ENCODE measurements around the gene ABCD2. TPM values are rescaled to one million over a fixed set of nuclear protein-coding genes. Genes with fewer than 3 reads are reported as not detected.
"Not testable (repeated sequence)": the region's sequence is repeated elsewhere in the genome, so short reads cannot be mapped to it uniquely, and the experiment has no call there.

ABCD2 gene
- total and polyA plus RNA-seq, 9 of the 15 experiments (the other 6 are each of a cell fraction or from before 2014, with no cell fraction given), result 0.01 to 0.08 (median 0.04) TPM; not detected in 3

DNA sequence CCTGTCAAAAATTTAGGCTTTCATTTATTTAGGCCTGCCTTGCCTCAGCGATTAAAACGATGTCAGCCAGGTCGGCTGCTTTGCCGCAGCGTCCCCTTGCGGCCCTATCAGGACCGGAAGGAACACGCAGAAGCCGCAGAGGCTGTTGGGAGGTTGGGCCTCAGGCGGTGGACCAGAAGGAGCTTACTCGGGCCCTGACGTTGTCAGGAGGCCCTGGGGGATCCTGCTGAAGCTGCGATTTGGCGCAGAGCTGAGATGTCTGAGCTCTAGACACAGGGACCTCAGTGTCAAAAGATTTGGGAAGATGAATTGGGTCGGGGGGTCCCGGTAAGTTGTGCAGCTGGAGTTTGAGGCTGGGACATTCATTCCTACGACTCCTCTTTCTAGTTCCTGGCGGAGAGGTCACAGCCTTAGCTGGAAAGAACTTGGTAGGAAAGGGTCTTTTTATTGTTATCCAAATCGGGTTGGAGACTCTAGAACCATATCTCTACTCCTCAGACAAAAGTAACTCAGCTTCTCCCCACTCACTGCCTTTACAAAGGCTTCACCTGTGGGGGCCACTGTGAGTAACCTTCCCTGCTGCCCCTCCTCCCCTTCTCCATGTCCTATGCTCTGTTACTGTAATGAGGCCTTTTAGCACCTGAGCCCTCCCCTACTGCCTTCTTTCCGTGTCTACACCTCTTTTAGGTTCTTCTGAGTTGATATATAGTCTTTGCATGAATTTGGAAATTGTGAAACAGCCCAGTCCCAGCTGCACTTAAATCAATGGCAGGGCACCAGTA is 6.6 kb upstream of the ABCD2 start (continued):
- TF ChIP-seq ZNF354B (CRISPR knock-in tag; IDR thresholded peaks at IDR 0.05) (no peak), ELF1 (tag; IDR thresholded peaks at IDR 0.05) (peak; percentile 74; the same call in 1 of the 2 replicates), TOE1 (IDR thresholded peaks at IDR 0.05; ENCODE audit: borderline replicate concordance) (peak; percentile 14; the same call in 1 of the 2 replicates), TOE1 (CRISPR knock-in tag; IDR thresholded peaks at IDR 0.05; ENCODE audit: borderline replicate concordance, low read depth) (no peak)

DNA sequence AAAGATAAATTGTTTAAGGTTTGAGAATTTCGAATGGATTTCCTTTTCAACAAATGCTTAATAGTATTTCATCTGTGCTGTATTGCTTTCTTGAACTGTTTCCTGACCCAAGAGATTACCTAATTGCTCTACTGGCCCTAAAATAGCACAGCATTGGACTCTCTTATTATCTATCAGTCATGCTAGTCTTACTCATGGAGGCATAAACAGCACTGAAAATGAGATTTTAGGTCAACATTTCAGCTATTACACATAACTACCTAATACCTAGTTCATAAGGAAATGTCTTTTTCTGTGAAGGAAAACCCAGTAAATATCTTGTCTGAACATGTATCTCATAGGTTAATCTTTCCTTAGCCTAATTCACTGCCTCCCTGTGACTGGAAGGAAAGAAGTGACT is 4.3 kb upstream of the ABCD2 start:
- no peak for ATAC-seq
- intact Hi-C loops (cut with micrococcal nuclease), result loop anchor here (5.0 to 10.0 kb wide), 2 partner anchors 307 to 481 kb away; partner anchors contain the start of gene SLC2A13
- FAIRE-seq, result no peak

DNA sequence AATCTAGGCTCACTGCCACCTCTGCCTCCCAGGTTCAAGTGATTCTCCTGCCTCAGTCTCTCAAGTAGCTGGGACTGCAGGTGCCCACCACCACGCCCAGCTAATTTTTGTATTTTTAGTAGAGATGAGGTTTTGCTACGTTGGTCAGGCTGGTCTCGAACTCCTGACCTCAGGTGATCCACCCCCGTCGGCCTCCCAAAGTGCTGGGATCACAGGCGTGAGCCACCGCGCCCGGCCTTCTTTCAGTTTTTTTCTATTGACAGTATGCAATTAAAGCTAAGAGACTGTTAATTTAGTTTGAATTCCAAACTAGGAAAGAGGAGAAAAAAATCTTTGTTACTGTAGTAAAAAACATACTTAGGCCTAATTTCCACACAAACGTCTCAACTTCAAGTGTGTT is 3.6 kb upstream of the ABCD2 start:
- H3K4me1 ChIP-seq (replicated peaks in 1 of 2; ENCODE audit: control insufficient read depth in 2 of 2, insufficient read depth in 2 of 2, low read length in 2 of 2); H3K27ac ChIP-seq (ENCODE audit: extremely low read depth, low read depth, low read length); H4K20me1 ChIP-seq (replicated peaks; ENCODE audit: control insufficient read depth, insufficient read depth, low read length); H3K4me2 ChIP-seq (ENCODE audit: insufficient read depth, low read length); FAIRE-seq; H3K27me3 ChIP-seq (ENCODE audit: control insufficient read depth in 2 of 2, insufficient read depth in 2 of 2, low read length in 2 of 2); DNase-seq (ENCODE audit: extremely low read depth in 1 of 4, low spot score in 3 of 4); H3K9me1 ChIP-seq (ENCODE audit: control insufficient read depth, insufficient read depth, low read length); POLR2A ChIA-PET; H2AFZ ChIP-seq (ENCODE audit: low read depth, low read length); ATAC-seq; in situ Hi-C loops (cut with MboI); H3K9ac ChIP-seq (ENCODE audit: insufficient read depth in 1 of 2, low read depth in 2 of 2, low read length in 2 of 2); H3K36me3 ChIP-seq (ENCODE audit: control insufficient read depth, insufficient read depth, low read length); BruUV-seq (replicated peaks); H3K4me3 ChIP-seq; CTCF ChIA-PET (ENCODE audit: low intra/inter-chr PET ratio); H3K9me3 ChIP-seq (replicated peaks; ENCODE audit: control insufficient read depth, insufficient read depth, low read depth, low read length): not testable (repeated sequence)
- peaks cover 21% of the 10 kb centered on the region for H3K79me2 ChIP-seq (ENCODE audit: control insufficient read depth, insufficient read depth, low read length)
- intact Hi-C loops (cut with micrococcal nuclease), result loop anchor here (5.0 to 10.0 kb wide), 2 partner anchors 306 to 482 kb away; partner anchors contain the start of gene SLC2A13
- 72% methylated on average over 10 of the region's 10 CpGs for WGBS (ENCODE audit: insufficient coverage, low coverage, missing lambda C conversion rate)

More for the DNA sequence above, 4.3 kb upstream of the ABCD2 start:
- ChIA-PET CTCF (ENCODE audit: low intra/inter-chr PET ratio) (no interaction called here), POLR2A (no interaction called here)
- no peak overlapping the region for H3K9ac ChIP-seq (ENCODE audit: insufficient read depth in 1 of 2, low read depth in 2 of 2, low read length in 2 of 2)
- no peaks in the 10 kb centered on the region; the same call in 2 of the 3 replicates for H3K36me3 ChIP-seq (ENCODE audit: control insufficient read depth, insufficient read depth, low read length)
- 9% methylated on average over 1 of the region's 1 CpG for WGBS (ENCODE audit: insufficient coverage, low coverage, missing lambda C conversion rate)
- TF ChIP-seq MEF2A (IDR thresholded peaks at IDR 0.05; ENCODE audit: control insufficient read depth, low read depth, low read length), result peak; percentile 57; the same call in 1 of the 2 replicates
- TF ChIP-seq HNRNPH1 (optimal IDR thresholded peaks at IDR 0.05; ENCODE audit: low read depth, low read length), result no peak
- TF ChIP-seq MEF2D (tag; conservative IDR thresholded peaks at IDR 0.05; ENCODE audit: low read depth), result 0 out of 2 replicates have a peak, but pooled peaks have one; percentile 36
- no peak overlapping the region for H3K4me3 ChIP-seq
- in situ Hi-C loops (cut with MboI), result no loop called here
- H2AFZ ChIP-seq (ENCODE audit: low read depth, low read length), result no peak overlapping the region; the same call in 1 of the 2 replicates
- no peak for DNase-seq (ENCODE audit: extremely low read depth in 1 of 4, low spot score in 3 of 4)
- no peak overlapping the region for H3K4me2 ChIP-seq (ENCODE audit: insufficient read depth, low read length)
- no peak overlapping the region for H3K27ac ChIP-seq (ENCODE audit: extremely low read depth, low read depth, low read length)
- no TSS peak for BruUV-seq (replicated peaks)
- H3K4me1 ChIP-seq (replicated peaks in 1 of 2; ENCODE audit: control insufficient read depth in 2 of 2, insufficient read depth in 2 of 2, low read length in 2 of 2), result peaks cover 4 to 9% of the 10 kb centered on the region in 2 experiments; a peak in 4 of 5 replicates
- no peaks in the 10 kb centered on the region for H4K20me1 ChIP-seq (replicated peaks; ENCODE audit: control insufficient read depth, insufficient read depth, low read length)
- H3K9me1 ChIP-seq (ENCODE audit: control insufficient read depth, insufficient read depth, low read length), result no peaks in the 10 kb centered on the region
- no peaks in the 10 kb centered on the region for H3K27me3 ChIP-seq (ENCODE audit: control insufficient read depth in 2 of 2, insufficient read depth in 2 of 2, low read length in 2 of 2)
- H3K79me2 ChIP-seq (ENCODE audit: control insufficient read depth, insufficient read depth, low read length), result peaks cover 21% of the 10 kb centered on the region
- H3K9me3 ChIP-seq (replicated peaks; ENCODE audit: control insufficient read depth, insufficient read depth, low read depth, low read length), result no peaks in the 10 kb centered on the region
